Measurements from ENCODE around the gene MAML3. TPM values are rescaled to one million over a fixed set of nuclear protein-coding genes. Genes with fewer than 3 reads are reported as not detected.

MAML3 gene
- total RNA-seq, 4 donors from 2014 or later: 16.1 to 40.0 (median 18.1) TPM

- peaks cover 9 to 53% (median 48%) of the 10 kb centered on the region in 4 donors for H3K4me1 ChIP-seq
- no peak for DNase-seq
- intact Hi-C loops (cut with DNase I; ENCODE audit: low total_unique reads) (loop anchor here (10.0 kb wide), 1 partner anchor 239 kb away; the partner anchor contains the start of gene MAML3), in situ Hi-C loops (cut with MboI; ENCODE audit: low pct_ligation_motif_present in 1 of 4, low pct_unique_long_range_greater_than_20kb in 1 of 4, low sequenced_read_pairs in 3 of 4) (no loop called here)
- WGBS, 2 donors (ENCODE audit: low coverage in 1 of 2): 70% methylated on average over 1 of the region's 1 CpG; no CpG with 5 or more reads in 1 of the 2 donors
- no peaks in the 10 kb centered on the region for H3K27me3 ChIP-seq
- no peaks in the 10 kb centered on the region for H3K9me3 ChIP-seq
- H3K27ac ChIP-seq: peak overlapping the region in 3 of 4 donors; percentile 48 to 77 (median 55)
- H3K36me3 ChIP-seq: no peaks in the 10 kb centered on the region
- TF ChIP-seq CTCF (IDR thresholded peaks at IDR 0.05) (no peak), POLR2A (IDR thresholded peaks at IDR 0.05) (no peak), EP300 (IDR thresholded peaks at IDR 0.05; ENCODE audit: low read depth) (no peak), POLR2AphosphoS5 (IDR thresholded peaks at IDR 0.05) (no peak)
- H3K4me3 ChIP-seq: no peak overlapping the region
These were observed 237.9 kb downstream of the MAML3 start for GRCh38 chr4:139916041-139916440.

- H3K4me3 ChIP-seq: no peak overlapping the region
- 52 to 74% methylated on average over 2 of the region's 2 CpGs for WGBS, 2 donors (ENCODE audit: low coverage in 1 of 2)
- peaks cover 3 to 43% (median 41%) of the 10 kb centered on the region in 4 donors for H3K4me1 ChIP-seq
- no peak for DNase-seq
- H3K9me3 ChIP-seq: no peaks in the 10 kb centered on the region
- no peaks in the 10 kb centered on the region for H3K36me3 ChIP-seq
- intact Hi-C loops (cut with DNase I; ENCODE audit: low total_unique reads) (loop anchor here (10.0 kb wide), 1 partner anchor 240 kb away; the partner anchor contains the start of gene MAML3), in situ Hi-C loops (cut with MboI; ENCODE audit: low pct_ligation_motif_present in 1 of 4, low pct_unique_long_range_greater_than_20kb in 1 of 4, low sequenced_read_pairs in 3 of 4) (no loop called here)
- H3K27me3 ChIP-seq: no peaks in the 10 kb centered on the region
- TF ChIP-seq EP300 (IDR thresholded peaks at IDR 0.05; ENCODE audit: low read depth): no peak
- TF ChIP-seq CTCF (IDR thresholded peaks at IDR 0.05): no peak
- no peak for TF ChIP-seq POLR2A (IDR thresholded peaks at IDR 0.05)
- TF ChIP-seq POLR2AphosphoS5 (IDR thresholded peaks at IDR 0.05): no peak
- H3K27ac ChIP-seq: peak overlapping the region in 3 of 4 donors; percentile 48 to 77 (median 55)
These were observed 238.9 kb downstream of the MAML3 start for GRCh38 chr4:139915037-139915436.

GRCh38 chr4:139913995-139914598 lies 239.9 kb downstream of the MAML3 start:
- peaks cover 0 to 41% (median 34%) of the 10 kb centered on the region in 4 donors for H3K4me1 ChIP-seq
- no peaks in the 10 kb centered on the region for H3K27me3 ChIP-seq
- no peak for DNase-seq
- WGBS, 2 donors (ENCODE audit: low coverage in 1 of 2): 35 to 39% methylated on average over 5 of the region's 5 CpGs
- in situ Hi-C loops (cut with MboI; ENCODE audit: low pct_ligation_motif_present in 1 of 4, low pct_unique_long_range_greater_than_20kb in 1 of 4, low sequenced_read_pairs in 3 of 4): no loop called here
- no peaks in the 10 kb centered on the region for H3K9me3 ChIP-seq
- no peak for TF ChIP-seq POLR2AphosphoS5 (IDR thresholded peaks at IDR 0.05)
- no peak overlapping the region for H3K4me3 ChIP-seq
- peak overlapping the region; percentile 29 to 77 (median 52) for H3K27ac ChIP-seq
- no peaks in the 10 kb centered on the region for H3K36me3 ChIP-seq
- intact Hi-C loops (cut with DNase I; ENCODE audit: low total_unique reads): loop anchor here (10.0 kb wide), 1 partner anchor 241 kb away; the partner anchor contains the start of gene MAML3

- H3K4me3 ChIP-seq: no peak overlapping the region
- DNase-seq: no peak
- intact Hi-C loops (cut with DNase I; ENCODE audit: low total_unique reads): loop anchor here (10.0 kb wide), 1 partner anchor 241 kb away; the partner anchor contains the start of gene MAML3
- in situ Hi-C loops (cut with MboI; ENCODE audit: low pct_ligation_motif_present in 1 of 4, low pct_unique_long_range_greater_than_20kb in 1 of 4, low sequenced_read_pairs in 3 of 4): no loop called here
- no peaks in the 10 kb centered on the region for H3K9me3 ChIP-seq
- peaks cover 0 to 35% (median 29%) of the 10 kb centered on the region in 4 donors for H3K4me1 ChIP-seq
- WGBS, 2 donors (ENCODE audit: low coverage in 1 of 2): 40 to 56% methylated on average over 6 to 8 of the region's 8 CpGs
- H3K27ac ChIP-seq: peak overlapping the region; percentile 29 to 77 (median 52)
- TF ChIP-seq CTCF (IDR thresholded peaks at IDR 0.05) (no peak), EP300 (IDR thresholded peaks at IDR 0.05; ENCODE audit: low read depth) (no peak), POLR2AphosphoS5 (IDR thresholded peaks at IDR 0.05) (no peak), POLR2A (IDR thresholded peaks at IDR 0.05) (no peak)
- H3K36me3 ChIP-seq: no peaks in the 10 kb centered on the region
- H3K27me3 ChIP-seq: no peaks in the 10 kb centered on the region
These were observed 240.5 kb downstream of the MAML3 start for GRCh38 chr4:139913398-139913990.

Data from transverse colon (tissue), 4 donors.